ENCODE results near the gene HIBADH.

DNA sequence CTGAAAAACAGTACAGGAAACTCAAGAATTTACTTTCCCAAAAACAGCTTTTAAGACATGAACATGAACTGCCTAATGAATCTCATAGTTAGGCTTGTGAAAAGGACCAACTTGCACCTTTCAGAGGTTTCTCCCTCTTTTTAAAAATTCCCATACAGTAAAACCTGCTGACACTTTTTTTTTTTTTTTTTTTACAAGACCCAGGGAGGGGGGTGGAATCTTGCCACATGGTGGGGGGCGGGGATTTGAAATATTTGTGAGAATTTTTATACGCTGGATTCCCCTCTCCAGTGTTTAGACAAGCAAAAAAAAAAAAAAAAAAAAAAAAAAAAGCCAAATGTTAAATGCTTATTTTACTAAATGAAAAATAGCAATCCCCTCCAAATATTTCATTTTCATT lies 57.4 kb downstream of the HIBADH start:
- TF ChIP-seq, protein P1, sequence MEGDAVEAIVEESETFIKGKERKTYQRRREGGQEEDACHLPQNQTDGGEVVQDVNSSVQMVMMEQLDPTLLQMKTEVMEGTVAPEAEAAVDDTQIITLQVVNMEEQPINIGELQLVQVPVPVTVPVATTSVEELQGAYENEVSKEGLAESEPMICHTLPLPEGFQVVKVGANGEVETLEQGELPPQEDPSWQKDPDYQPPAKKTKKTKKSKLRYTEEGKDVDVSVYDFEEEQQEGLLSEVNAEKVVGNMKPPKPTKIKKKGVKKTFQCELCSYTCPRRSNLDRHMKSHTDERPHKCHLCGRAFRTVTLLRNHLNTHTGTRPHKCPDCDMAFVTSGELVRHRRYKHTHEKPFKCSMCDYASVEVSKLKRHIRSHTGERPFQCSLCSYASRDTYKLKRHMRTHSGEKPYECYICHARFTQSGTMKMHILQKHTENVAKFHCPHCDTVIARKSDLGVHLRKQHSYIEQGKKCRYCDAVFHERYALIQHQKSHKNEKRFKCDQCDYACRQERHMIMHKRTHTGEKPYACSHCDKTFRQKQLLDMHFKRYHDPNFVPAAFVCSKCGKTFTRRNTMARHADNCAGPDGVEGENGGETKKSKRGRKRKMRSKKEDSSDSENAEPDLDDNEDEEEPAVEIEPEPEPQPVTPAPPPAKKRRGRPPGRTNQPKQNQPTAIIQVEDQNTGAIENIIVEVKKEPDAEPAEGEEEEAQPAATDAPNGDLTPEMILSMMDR (IDR thresholded peaks at IDR 0.05), result no peak
- TF ChIP-seq EP300 (IDR thresholded peaks at IDR 0.05), result no peak
